ENCODE results near the gene ATXN7L1.

The ATXN7L1 gene

GRCh38 chr7:105760551-105761447 is 115.6 kb downstream of the ATXN7L1 start:
- TF ChIP-seq RAD21 (IDR thresholded peaks at IDR 0.05; ENCODE audit: low read depth), result no peak
- TF ChIP-seq NFIC (IDR thresholded peaks at IDR 0.05), result no peak
- no peak for TF ChIP-seq FOXM1 (IDR thresholded peaks at IDR 0.05; ENCODE audit: borderline replicate concordance, low read depth)
- TF ChIP-seq, protein P1, sequence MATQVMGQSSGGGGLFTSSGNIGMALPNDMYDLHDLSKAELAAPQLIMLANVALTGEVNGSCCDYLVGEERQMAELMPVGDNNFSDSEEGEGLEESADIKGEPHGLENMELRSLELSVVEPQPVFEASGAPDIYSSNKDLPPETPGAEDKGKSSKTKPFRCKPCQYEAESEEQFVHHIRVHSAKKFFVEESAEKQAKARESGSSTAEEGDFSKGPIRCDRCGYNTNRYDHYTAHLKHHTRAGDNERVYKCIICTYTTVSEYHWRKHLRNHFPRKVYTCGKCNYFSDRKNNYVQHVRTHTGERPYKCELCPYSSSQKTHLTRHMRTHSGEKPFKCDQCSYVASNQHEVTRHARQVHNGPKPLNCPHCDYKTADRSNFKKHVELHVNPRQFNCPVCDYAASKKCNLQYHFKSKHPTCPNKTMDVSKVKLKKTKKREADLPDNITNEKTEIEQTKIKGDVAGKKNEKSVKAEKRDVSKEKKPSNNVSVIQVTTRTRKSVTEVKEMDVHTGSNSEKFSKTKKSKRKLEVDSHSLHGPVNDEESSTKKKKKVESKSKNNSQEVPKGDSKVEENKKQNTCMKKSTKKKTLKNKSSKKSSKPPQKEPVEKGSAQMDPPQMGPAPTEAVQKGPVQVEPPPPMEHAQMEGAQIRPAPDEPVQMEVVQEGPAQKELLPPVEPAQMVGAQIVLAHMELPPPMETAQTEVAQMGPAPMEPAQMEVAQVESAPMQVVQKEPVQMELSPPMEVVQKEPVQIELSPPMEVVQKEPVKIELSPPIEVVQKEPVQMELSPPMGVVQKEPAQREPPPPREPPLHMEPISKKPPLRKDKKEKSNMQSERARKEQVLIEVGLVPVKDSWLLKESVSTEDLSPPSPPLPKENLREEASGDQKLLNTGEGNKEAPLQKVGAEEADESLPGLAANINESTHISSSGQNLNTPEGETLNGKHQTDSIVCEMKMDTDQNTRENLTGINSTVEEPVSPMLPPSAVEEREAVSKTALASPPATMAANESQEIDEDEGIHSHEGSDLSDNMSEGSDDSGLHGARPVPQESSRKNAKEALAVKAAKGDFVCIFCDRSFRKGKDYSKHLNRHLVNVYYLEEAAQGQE (IDR thresholded peaks at IDR 0.05; ENCODE audit: low read depth), result no peak
- no peak for TF ChIP-seq CREB1 (IDR thresholded peaks at IDR 0.05; ENCODE audit: low read depth)
- no peak for TF ChIP-seq YY1 (IDR thresholded peaks at IDR 0.05; ENCODE audit: low read depth)
- TF ChIP-seq TCF12 (IDR thresholded peaks at IDR 0.05; ENCODE audit: low read depth), result no peak
- no peak for TF ChIP-seq ZBTB7A (IDR thresholded peaks at IDR 0.05; ENCODE audit: low read depth)
- TF ChIP-seq TEAD4 (IDR thresholded peaks at IDR 0.05), result no peak
- TF ChIP-seq, protein P2, sequence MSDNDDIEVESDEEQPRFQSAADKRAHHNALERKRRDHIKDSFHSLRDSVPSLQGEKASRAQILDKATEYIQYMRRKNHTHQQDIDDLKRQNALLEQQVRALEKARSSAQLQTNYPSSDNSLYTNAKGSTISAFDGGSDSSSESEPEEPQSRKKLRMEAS (IDR thresholded peaks at IDR 0.05), result no peak

DNA sequence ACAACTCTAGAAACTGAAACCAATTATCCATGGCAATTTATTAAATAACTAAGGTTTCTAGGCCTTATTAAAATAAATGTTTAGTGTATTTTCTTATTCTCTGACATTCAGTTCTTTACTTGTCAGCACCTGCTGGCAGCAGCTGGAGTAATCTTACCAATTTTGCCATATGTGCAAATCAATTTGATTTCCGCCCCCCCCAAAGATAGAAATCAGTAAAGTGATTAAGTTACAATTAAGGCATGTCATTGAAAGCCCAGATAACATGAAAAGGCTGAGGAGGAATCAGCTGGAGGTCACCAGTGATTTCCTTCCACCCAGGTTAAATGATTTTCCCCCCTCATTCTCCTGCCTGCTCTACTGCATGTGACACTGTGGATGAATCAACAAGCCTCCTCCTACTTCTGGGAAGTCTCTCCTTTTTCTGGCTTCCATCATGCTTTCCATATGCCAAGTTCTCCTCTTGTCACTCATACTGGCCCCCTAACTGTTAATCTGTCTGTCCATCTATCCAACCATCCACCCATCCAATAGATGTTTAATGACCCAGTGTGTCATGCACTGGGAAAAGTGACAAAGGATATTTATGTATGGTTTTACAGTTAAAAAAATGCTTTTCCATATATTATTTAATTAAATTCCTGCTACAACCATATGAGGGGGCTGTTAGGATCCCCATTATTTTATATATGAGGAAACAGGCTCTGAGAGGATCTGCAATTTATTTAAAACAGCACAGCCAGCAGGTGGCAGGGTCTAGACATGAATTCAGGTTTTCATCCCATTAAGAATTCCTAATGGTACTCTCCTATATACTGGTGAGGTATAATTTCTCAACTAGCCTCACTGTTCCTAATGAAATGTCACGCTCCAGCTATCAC is 116.5 kb downstream of the ATXN7L1 start:
- TF ChIP-seq TCF12 (IDR thresholded peaks at IDR 0.05; ENCODE audit: low read depth), result no peak
- TF ChIP-seq RAD21 (IDR thresholded peaks at IDR 0.05; ENCODE audit: low read depth), result peak; percentile 76
- no peak for TF ChIP-seq TEAD4 (IDR thresholded peaks at IDR 0.05)
- TF ChIP-seq TAF1 (IDR thresholded peaks at IDR 0.05; ENCODE audit: low read depth), result no peak
- no peak for TF ChIP-seq YY1 (IDR thresholded peaks at IDR 0.05; ENCODE audit: low read depth)
- no peak for TF ChIP-seq NFIC (IDR thresholded peaks at IDR 0.05)
- TF ChIP-seq, protein P2 (IDR thresholded peaks at IDR 0.05), result no peak

DNA sequence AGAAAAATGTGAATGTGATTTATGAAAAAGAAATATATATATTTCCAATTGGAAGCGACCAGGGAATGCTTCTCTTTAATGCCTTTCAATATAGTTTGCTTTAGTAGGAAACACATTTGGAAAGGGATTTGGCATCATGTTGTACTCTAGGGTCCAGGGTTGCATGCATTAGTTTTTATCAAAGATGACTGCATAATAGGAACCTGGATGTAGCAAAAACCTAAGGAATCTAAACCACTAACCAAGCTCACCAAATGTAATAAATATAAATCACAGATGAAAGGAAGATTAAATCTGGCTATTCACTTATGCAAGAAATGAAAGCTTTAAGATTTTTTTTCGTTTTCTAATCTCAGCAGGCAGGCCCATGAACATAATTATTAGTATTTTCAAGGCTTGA is 120.0 kb downstream of the ATXN7L1 start:
- TF ChIP-seq NFIC (IDR thresholded peaks at IDR 0.05) (no peak), TAF1 (IDR thresholded peaks at IDR 0.05; ENCODE audit: low read depth) (no peak), CREB1 (IDR thresholded peaks at IDR 0.05; ENCODE audit: low read depth) (no peak), YY1 (IDR thresholded peaks at IDR 0.05; ENCODE audit: low read depth) (no peak), RAD21 (IDR thresholded peaks at IDR 0.05; ENCODE audit: low read depth) (no peak), EGR1 (IDR thresholded peaks at IDR 0.05) (no peak), EP300 (IDR thresholded peaks at IDR 0.05; ENCODE audit: borderline replicate concordance) (no peak), ZBTB7A (IDR thresholded peaks at IDR 0.05; ENCODE audit: low read depth) (no peak), TCF12 (IDR thresholded peaks at IDR 0.05; ENCODE audit: low read depth) (no peak), FOXM1 (IDR thresholded peaks at IDR 0.05; ENCODE audit: borderline replicate concordance, low read depth) (no peak)

DNA sequence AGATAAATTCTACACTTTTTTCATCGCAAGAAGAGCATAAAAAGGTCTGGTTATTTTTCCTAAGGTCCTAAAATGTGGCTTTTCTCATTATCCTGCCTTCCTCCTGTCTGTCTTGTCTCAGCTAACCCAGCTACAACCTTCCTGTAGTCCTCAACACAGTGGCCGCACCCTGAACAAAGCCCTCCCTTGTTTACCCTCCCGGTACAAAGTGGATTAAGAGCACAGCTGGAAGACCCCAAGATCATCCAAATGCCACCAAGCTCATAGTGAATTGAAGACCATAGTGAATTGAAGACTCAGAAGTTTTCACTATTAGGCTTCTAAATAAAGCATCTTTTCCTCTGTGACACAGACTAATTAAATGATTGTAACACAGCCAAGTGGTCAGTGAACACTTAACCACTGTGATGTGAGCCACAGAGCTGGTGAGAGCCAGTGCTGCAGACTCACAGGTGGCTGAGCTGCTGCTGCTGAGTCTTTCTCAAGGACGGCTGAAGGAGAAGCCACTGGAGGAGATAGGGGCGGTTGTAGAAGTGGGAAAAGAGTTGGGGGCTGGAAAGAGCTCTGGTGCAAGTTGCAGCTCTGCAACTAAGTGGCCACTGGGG is 123.6 kb downstream of the ATXN7L1 start:
- TF ChIP-seq, protein P1 (IDR thresholded peaks at IDR 0.05; ENCODE audit: low read depth), result no peak
- TF ChIP-seq CEBPB (IDR thresholded peaks at IDR 0.05), result no peak
- no peak for TF ChIP-seq FOXM1 (IDR thresholded peaks at IDR 0.05; ENCODE audit: borderline replicate concordance, low read depth)
- no peak for TF ChIP-seq EP300 (IDR thresholded peaks at IDR 0.05; ENCODE audit: borderline replicate concordance)
- TF ChIP-seq RAD21 (IDR thresholded peaks at IDR 0.05; ENCODE audit: low read depth), result no peak
- TF ChIP-seq ZBTB7A (IDR thresholded peaks at IDR 0.05; ENCODE audit: low read depth), result no peak
- no peak for TF ChIP-seq TEAD4 (IDR thresholded peaks at IDR 0.05)
- no peak for TF ChIP-seq EGR1 (IDR thresholded peaks at IDR 0.05)
- no peak for TF ChIP-seq TAF1 (IDR thresholded peaks at IDR 0.05; ENCODE audit: low read depth)
- no peak for TF ChIP-seq USF1 (IDR thresholded peaks at IDR 0.05)
- TF ChIP-seq NFIC (IDR thresholded peaks at IDR 0.05), result no peak
- TF ChIP-seq, protein P2 (IDR thresholded peaks at IDR 0.05), result no peak
- TF ChIP-seq YY1 (IDR thresholded peaks at IDR 0.05; ENCODE audit: low read depth), result no peak
- no peak for TF ChIP-seq TCF12 (IDR thresholded peaks at IDR 0.05; ENCODE audit: low read depth)
- no peak for TF ChIP-seq CREB1 (IDR thresholded peaks at IDR 0.05; ENCODE audit: low read depth)

DNA sequence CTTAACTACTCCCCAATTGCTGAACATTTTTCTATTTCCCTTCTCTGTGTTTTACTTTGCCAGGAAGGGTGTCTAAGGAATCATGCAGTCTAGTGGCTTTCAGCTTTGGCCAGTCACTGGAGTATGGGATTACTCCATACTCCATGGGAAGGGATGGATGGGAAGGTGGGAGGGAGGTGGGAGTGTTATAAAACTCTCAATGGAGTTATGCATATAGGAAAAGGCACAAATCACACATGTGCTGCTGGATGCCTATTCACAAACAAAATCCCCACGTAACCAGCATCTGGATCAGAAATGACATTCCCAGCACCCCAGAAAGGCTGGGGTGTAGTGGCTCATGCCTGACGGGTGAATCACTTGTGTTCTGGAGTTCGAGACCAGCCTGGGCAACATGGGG is 125.3 kb downstream of the ATXN7L1 start:
- TF ChIP-seq YY1 (IDR thresholded peaks at IDR 0.05; ENCODE audit: low read depth), result no peak
- TF ChIP-seq EP300 (IDR thresholded peaks at IDR 0.05; ENCODE audit: borderline replicate concordance), result no peak
- TF ChIP-seq CREB1 (IDR thresholded peaks at IDR 0.05; ENCODE audit: low read depth), result no peak
- TF ChIP-seq, protein P1 (IDR thresholded peaks at IDR 0.05; ENCODE audit: low read depth), result no peak
- TF ChIP-seq EGR1 (IDR thresholded peaks at IDR 0.05), result no peak

Measured in Ishikawa (cell line).